ENCODE results near the gene COTL1. TPM values are rescaled to one million over a fixed set of nuclear protein-coding genes. Genes with fewer than 3 reads are reported as not detected.
A peak's percentile ranks its signal among the peaks of the same experiment; 100 is the strongest.

The COTL1 gene
- total and polyA plus RNA-seq, 2 donors from 2014 or later: 122 to 136 TPM

- peak in 2 of 5 donors; percentile 62 to 74 for DNase-seq
- no peaks in the 10 kb centered on the region for H3K27me3 ChIP-seq (ENCODE audit: control insufficient read depth, insufficient read depth, low read length)
- no peak overlapping the region for H3K27ac ChIP-seq (ENCODE audit: low read depth in 2 of 2, low read length in 2 of 2)
- peaks cover 0 to 19% (median 9%) of the 10 kb centered on the region in 3 donors for H3K4me1 ChIP-seq (ENCODE audit: control insufficient read depth in 2 of 3, insufficient read depth in 2 of 3, low read depth in 1 of 3, low read length in 3 of 3)
- FAIRE-seq: no peak
- no peak overlapping the region for H3K9ac ChIP-seq (ENCODE audit: low read length in 3 of 3)
- intact Hi-C loops (cut with DNase I): no loop called here
- no peak overlapping the region for H3K4me3 ChIP-seq (ENCODE audit: low read length in 3 of 3)
- no peak for TF ChIP-seq CTCF (IDR thresholded peaks at IDR 0.05; ENCODE audit: borderline replicate concordance, extremely low read depth, insufficient read depth)
- H3K9me3 ChIP-seq (ENCODE audit: control insufficient read depth in 2 of 3, insufficient read depth in 1 of 3, low read length in 3 of 3): no peaks in the 10 kb centered on the region
- no peaks in the 10 kb centered on the region for H3K36me3 ChIP-seq (ENCODE audit: control insufficient read depth in 2 of 3, insufficient read depth in 3 of 3, low read length in 3 of 3)
These were observed 82.0 kb downstream of the COTL1 start for GRCh38 chr16:84535851-84536250.

GRCh38 chr16:84535408-84535807 is 82.5 kb downstream of the COTL1 start:
- FAIRE-seq (no peak), DNase-seq (peak in 4 of 5 donors; percentile 74 to 91 (median 82))
- TF ChIP-seq CTCF (IDR thresholded peaks at IDR 0.05; ENCODE audit: borderline replicate concordance, extremely low read depth, insufficient read depth): no peak
- no peak overlapping the region for H3K27ac ChIP-seq (ENCODE audit: low read depth in 2 of 2, low read length in 2 of 2)
- no peak overlapping the region for H3K9ac ChIP-seq (ENCODE audit: low read length in 3 of 3)
- H3K4me1 ChIP-seq (ENCODE audit: control insufficient read depth in 2 of 3, insufficient read depth in 2 of 3, low read depth in 1 of 3, low read length in 3 of 3): peaks cover 0 to 19% (median 9%) of the 10 kb centered on the region in 3 donors
- intact Hi-C loops (cut with DNase I): no loop called here
- H3K36me3 ChIP-seq (ENCODE audit: control insufficient read depth in 2 of 3, insufficient read depth in 3 of 3, low read length in 3 of 3): no peaks in the 10 kb centered on the region
- H3K4me3 ChIP-seq (ENCODE audit: low read length in 3 of 3): no peak overlapping the region
- H3K27me3 ChIP-seq (ENCODE audit: control insufficient read depth, insufficient read depth, low read length): no peaks in the 10 kb centered on the region
- no peaks in the 10 kb centered on the region for H3K9me3 ChIP-seq (ENCODE audit: control insufficient read depth in 2 of 3, insufficient read depth in 1 of 3, low read length in 3 of 3)

- Histone ChIP-seq H3K9ac (ENCODE audit: low read length in 3 of 3) (no peak overlapping the region), H3K4me1 (ENCODE audit: control insufficient read depth in 2 of 3, insufficient read depth in 2 of 3, low read depth in 1 of 3, low read length in 3 of 3) (peaks cover 0 to 19% (median 9%) of the 10 kb centered on the region in 3 donors), H3K27ac (ENCODE audit: low read depth in 2 of 2, low read length in 2 of 2) (no peak overlapping the region), H3K36me3 (ENCODE audit: control insufficient read depth in 2 of 3, insufficient read depth in 3 of 3, low read length in 3 of 3) (no peaks in the 10 kb centered on the region), H3K4me3 (ENCODE audit: low read length in 3 of 3) (no peak overlapping the region), H3K27me3 (ENCODE audit: control insufficient read depth, insufficient read depth, low read length) (no peaks in the 10 kb centered on the region), H3K9me3 (ENCODE audit: control insufficient read depth in 2 of 3, insufficient read depth in 1 of 3, low read length in 3 of 3) (no peaks in the 10 kb centered on the region)
- TF ChIP-seq CTCF (IDR thresholded peaks at IDR 0.05; ENCODE audit: borderline replicate concordance, extremely low read depth, insufficient read depth): no peak
- intact Hi-C loops (cut with DNase I): no loop called here
- no peak for FAIRE-seq
- no peak for DNase-seq
These were observed 83.1 kb downstream of the COTL1 start for GRCh38 chr16:84534815-84535214.

All from kidney (tissue), 14 donors.